Measurements from ENCODE around the gene CCT7. TPM values are rescaled to one million over a fixed set of nuclear protein-coding genes. Genes with fewer than 3 reads are reported as not detected.

The CCT7 gene
- total RNA-seq, 1 donor from 2014 or later, result 188 TPM

DNA sequence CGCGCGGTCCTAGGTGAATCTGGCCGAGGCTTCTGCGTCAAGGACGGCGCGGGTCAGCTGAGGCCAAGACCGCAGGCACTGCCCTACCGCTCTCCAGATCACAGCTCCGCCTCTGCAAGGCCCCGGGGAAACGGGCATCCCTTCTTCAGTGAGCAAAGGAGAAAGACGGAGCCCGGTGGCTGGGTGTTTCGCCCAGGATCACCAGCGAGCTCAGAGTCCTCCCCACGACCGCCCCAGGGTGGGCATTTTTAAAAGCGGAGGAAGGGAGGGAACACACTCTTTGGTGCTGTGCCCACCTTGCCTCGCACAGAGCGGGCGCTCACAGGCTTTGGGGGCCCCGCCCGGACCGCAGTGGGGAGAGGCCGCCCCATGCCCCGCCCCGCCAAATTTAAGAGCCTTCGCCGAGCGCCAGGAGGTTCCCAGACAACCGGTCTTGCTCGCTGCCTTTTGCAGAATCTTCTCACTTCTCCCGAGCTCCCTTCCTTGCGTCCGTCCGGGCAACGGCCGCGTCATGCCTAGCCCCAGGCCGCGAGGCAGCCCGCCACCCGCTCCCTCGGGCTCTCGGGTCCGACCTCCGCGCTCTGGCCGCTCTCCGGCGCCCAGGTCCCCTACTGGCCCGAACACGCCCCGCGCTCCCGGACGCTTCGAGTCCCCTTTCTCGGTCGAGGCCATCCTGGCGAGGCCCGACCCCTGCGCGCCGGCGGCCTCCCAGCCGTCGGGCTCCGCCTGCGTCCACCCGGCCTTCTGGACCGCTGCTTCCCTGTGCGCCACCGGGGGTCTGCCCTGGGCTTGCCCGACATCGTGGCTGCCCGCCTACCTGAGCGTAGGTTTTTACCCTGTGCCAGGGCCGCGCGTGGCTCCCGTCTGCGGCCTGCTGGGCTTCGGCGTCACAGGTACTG lies 31.7 kb upstream of the CCT7 start, which contains the start of gene NOTO:
Gene NOTO (plus strand): TSS at position 419 of the 899 bp plus-strand sequence. CDS start 93 bp downstream, at position 512.
- H3K4me1 ChIP-seq, result peaks cover 14% of the 10 kb centered on the region
- intact Hi-C loops (cut with DNase I), result no loop called here
- H3K4me3 ChIP-seq, result peak within 1 kb of the TSS; percentile 30 to 39
- no peak within 1 kb of the TSS for H3K27ac ChIP-seq
- no peak for DNase-seq (ENCODE audit: extremely low spot score in 2 of 2)
- H3K27me3 ChIP-seq, result peaks cover 14% of the 10 kb centered on the region
- TF ChIP-seq, protein P1, sequence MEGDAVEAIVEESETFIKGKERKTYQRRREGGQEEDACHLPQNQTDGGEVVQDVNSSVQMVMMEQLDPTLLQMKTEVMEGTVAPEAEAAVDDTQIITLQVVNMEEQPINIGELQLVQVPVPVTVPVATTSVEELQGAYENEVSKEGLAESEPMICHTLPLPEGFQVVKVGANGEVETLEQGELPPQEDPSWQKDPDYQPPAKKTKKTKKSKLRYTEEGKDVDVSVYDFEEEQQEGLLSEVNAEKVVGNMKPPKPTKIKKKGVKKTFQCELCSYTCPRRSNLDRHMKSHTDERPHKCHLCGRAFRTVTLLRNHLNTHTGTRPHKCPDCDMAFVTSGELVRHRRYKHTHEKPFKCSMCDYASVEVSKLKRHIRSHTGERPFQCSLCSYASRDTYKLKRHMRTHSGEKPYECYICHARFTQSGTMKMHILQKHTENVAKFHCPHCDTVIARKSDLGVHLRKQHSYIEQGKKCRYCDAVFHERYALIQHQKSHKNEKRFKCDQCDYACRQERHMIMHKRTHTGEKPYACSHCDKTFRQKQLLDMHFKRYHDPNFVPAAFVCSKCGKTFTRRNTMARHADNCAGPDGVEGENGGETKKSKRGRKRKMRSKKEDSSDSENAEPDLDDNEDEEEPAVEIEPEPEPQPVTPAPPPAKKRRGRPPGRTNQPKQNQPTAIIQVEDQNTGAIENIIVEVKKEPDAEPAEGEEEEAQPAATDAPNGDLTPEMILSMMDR (IDR thresholded peaks at IDR 0.05), result no peak
- TF ChIP-seq POLR2A (IDR thresholded peaks at IDR 0.05), result no peak
- TF ChIP-seq POLR2AphosphoS5 (IDR thresholded peaks at IDR 0.05; ENCODE audit: insufficient read depth in 1 of 2, low read depth in 1 of 2), result no peak
- no peaks in the 10 kb centered on the region for H3K36me3 ChIP-seq
- H3K9me3 ChIP-seq, result no peaks in the 10 kb centered on the region

DNA sequence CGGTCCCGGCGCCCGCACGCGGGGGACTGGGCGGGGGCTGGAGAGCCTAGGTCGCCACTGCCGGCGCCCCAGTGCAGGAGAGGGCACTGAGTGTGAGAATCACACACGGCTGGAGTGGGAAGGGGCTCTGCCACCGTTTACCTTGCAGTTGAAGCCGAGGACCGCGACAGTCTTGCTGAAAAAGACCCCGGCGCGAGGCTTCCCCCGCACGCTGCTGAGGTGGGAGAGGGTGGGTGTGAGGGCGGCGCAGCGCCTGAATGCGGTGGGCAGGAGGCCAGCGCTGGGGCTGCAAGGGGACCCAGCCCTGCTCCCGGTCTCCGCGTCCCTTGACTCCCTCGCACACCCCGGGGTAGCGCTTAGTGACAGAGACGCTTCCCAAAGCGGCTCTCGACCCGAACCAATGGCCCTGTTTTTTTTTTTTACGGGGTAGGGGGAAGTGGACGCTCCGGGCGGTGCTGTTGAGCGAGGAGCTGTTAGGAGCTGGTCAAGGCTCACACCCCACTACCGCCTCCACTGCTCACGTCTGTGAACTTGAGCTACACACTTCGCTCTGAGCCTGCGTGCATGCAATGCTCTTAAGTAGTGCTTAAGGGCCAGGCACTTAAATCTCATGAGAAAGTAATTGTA lies 30.9 kb upstream of the CCT7 start:
- H3K4me3 ChIP-seq, result peak overlapping the region; percentile 30 to 39

DNA sequence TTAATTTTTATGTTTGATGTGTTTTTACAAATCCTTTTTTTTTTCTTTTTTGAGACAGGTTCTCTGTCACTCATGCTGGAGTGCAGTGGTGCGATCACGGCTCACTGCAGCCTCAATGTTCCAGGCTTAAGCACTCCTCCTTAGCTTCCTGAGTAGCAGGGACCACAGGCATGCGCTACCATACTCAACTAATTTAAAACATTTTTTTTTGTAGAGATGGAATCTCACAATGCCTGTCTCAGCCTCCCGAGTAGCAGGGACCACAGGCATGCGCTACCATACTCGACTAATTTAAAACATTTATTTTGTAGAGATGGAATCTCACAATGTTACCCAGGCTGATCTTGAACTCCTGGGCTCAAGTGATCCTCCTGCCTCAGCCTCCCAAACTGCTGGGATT lies 28.5 kb upstream of the CCT7 start:
- TF ChIP-seq POLR2A (IDR thresholded peaks at IDR 0.05), result no peak
- TF ChIP-seq, protein P1 (IDR thresholded peaks at IDR 0.05), result no peak
- H3K4me3 ChIP-seq, result no peak overlapping the region
- H3K9me3 ChIP-seq, result no peaks in the 10 kb centered on the region
- no peak overlapping the region for H3K27ac ChIP-seq
- no peak for DNase-seq (ENCODE audit: extremely low spot score in 2 of 2)
- H3K36me3 ChIP-seq, result no peaks in the 10 kb centered on the region
- peaks cover 14% of the 10 kb centered on the region for H3K4me1 ChIP-seq
- H3K27me3 ChIP-seq, result peaks cover 14% of the 10 kb centered on the region
- intact Hi-C loops (cut with DNase I), result no loop called here

More for the DNA sequence above, 30.9 kb upstream of the CCT7 start:
- TF ChIP-seq POLR2AphosphoS5 (IDR thresholded peaks at IDR 0.05; ENCODE audit: insufficient read depth in 1 of 2, low read depth in 1 of 2) (no peak), POLR2A (IDR thresholded peaks at IDR 0.05) (no peak)
- TF ChIP-seq, protein P1 (IDR thresholded peaks at IDR 0.05), result no peak
- no peak overlapping the region for H3K27ac ChIP-seq
- no peaks in the 10 kb centered on the region for H3K9me3 ChIP-seq
- DNase-seq (ENCODE audit: extremely low spot score in 2 of 2), result no peak
- H3K4me1 ChIP-seq, result peaks cover 14% of the 10 kb centered on the region
- intact Hi-C loops (cut with DNase I), result no loop called here
- H3K36me3 ChIP-seq, result no peaks in the 10 kb centered on the region
- H3K27me3 ChIP-seq, result peaks cover 14% of the 10 kb centered on the region

GRCh38 chr2:73208258-73208657 lies 25.9 kb upstream of the CCT7 start:
- H3K27me3 ChIP-seq, result peaks cover under 1% of the 10 kb centered on the region
- DNase-seq (ENCODE audit: extremely low spot score in 2 of 2), result no peak
- H3K9me3 ChIP-seq, result no peaks in the 10 kb centered on the region
- no peak overlapping the region for H3K4me3 ChIP-seq
- no peaks in the 10 kb centered on the region for H3K36me3 ChIP-seq
- intact Hi-C loops (cut with DNase I), result no loop called here
- peaks cover 14% of the 10 kb centered on the region for H3K4me1 ChIP-seq
- TF ChIP-seq POLR2AphosphoS5 (IDR thresholded peaks at IDR 0.05; ENCODE audit: insufficient read depth in 1 of 2, low read depth in 1 of 2) (no peak), POLR2A (IDR thresholded peaks at IDR 0.05) (no peak)
- TF ChIP-seq, protein P1 (IDR thresholded peaks at IDR 0.05), result no peak
- H3K27ac ChIP-seq, result no peak overlapping the region
